UCSD-AML1 (cell line): ENCODE results near the gene MISP3.
A peak's percentile ranks its signal among the peaks of the same experiment; 100 is the strongest.

Experiments used
- DNase-seq: peaks from one replicate; lab custom pipeline; 2025; ENCODE audit not compliant: unreplicated experiment; lab: John Stamatoyannopoulos, UW

MISP3 gene

DNA sequence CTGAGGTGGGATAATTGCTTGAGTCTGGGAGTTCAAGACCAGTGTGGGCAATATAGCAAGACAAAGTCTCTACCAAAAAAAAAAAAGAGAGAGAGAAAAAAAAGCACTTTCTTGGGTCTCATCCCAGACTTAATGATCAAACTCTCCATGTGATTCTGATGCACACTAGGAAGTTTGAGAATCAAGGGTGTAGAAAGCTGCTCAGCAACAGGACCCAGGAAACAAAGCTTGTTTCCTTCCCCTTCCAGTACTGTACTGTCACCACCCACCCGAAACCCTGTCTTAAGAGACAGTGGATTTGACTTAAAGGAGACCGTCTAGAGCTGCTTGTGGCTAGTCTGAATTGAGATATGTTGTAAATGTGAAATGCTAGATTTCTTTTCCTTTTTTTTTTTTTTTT, 5.8 kb downstream of the MISP3 start:
- no peak for DNase-seq

DNA sequence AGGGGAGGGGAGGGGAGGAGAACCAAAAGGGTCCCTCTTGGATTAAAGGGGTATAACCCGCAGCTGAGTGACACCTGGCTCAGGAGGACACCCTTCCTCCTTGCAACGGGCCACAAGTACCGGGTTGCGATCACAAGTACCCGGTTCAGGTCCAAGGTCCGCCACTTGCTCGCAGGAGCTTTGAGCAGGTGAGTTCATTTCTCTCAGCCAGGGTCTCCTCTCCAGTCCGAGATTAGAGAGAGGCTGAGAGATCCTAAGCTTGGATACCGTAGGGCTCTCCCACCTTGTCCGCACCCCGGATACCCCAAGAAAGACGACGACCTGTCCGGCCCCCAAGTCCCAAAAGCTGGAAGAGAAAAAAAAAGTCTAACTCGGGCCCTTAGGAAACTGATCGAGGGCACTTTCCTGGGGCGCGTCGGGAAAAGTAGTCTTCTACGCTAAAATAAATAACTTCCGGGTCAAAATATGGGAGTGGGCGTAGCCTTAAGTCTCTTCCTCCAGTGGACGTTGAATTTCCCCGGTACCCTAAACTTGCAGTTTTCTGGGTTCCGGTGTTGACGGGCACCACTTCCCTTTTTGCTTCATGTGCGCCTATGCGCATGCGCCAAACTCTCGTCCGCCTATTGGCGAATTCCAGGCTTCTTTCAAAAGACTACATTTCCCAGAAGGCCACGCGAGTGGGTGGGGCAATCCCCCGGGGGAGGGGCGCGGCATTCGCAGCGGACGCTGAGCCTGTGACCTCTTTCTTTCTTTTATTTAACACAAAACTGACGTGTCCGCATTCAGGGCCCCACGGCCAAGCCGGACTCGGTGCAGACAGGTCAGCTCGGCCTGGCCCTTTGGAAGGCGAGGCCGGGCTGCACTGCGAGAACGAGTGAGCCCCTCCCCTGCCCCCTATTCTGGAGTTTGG, 8.6 kb downstream of the MISP3 start:
- peak; percentile 98 for DNase-seq

DNA sequence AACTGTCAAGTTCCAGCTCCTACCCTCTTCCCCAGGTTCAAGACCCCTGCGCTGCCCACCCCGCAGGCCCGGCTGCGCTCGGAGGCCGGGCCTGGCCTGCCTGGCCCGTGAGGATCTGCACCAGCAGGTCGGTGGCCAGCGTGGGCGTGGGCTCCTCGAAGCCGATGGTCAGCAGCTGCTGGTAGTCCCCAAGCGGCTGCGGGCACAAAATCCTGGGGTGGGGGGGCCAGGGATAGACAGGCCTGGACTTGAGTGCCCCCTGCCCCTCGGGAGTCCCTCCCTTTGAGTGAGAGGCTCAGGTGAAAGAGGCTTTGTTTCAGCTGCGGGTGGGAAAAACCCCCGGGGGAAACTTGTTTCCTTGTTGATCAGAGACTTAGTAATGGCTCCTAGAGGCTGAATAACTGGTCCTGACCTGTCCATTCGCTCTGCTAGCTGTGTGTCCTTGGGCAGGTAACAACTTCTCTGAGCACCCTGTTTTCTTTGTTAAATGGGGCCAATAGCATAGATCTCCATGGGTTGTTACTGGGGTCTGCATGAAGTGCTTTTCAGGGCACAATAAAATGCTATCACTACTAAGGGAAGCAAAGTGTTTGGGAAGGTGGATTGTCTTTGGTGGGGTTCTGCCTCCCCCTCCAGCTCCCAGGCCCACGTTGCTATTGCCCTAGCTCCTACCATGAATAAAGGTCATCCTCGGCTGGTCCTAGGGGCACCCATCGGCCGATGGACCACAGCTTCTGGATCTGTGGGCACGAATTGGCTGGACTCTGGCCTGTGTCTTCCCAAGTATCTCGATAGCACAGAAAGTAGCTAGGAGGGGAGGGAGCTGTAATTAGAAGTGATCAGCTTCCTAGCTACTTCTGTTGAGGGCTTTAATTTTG, 9.4 kb downstream of the MISP3 start:
- DNase-seq = no peak

DNA sequence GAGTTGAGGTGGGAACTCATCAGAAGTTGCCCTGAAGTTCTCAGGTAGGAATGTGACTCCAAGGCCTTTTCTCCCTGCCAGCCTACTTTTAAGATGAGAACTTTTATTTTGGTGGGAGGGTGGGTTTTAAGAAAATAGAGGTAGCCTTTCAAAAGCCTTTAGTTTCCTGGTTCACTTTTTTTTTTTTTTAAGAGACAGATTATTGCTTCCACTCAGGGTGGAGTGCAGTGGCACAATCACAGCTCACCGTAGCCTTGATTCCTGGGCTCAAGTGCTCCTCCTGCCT, 10.0 kb downstream of the MISP3 start:
- DNase-seq = no peak

DNA sequence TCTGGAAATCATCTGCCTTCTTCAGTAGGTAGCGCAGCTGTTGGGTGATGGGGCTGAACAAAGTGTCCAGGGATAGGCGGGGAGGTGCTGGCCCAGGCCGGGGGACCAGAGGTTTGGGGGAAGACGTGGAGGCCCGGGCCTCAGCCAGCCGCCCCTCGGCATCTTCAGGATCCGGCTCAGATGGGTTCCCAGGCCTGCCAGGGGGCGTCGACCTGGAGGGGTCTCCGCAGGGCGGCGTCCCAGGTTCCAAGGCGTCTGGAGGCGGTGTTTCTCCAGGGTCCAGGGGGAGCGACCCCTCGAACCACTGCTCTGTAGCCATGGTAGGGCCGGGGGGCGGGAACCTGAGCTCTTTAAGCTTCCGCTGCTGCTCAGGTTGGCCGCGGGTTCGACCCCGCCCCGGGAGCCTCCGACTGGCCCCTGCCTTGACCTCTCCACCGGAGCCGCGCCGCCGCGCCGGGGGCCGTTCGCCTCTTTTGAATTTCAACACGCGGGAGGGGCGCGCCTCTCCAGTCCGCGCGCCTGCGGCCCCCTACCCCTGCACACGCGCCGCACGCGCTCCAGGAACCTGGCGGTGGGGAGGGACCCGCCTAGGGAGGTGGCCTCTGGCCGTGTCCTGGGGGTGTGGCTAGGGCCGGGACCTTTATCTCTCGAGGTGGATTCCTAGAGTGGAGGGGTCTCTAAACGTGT, 12.9 kb downstream of the MISP3 start, which contains the start of gene C19orf67:
Gene C19orf67 (minus strand): TSS at position 475 of the 687 bp plus-strand sequence. CDS start 156 bp downstream, at position 319.
- DNase-seq = no peak

DNA sequence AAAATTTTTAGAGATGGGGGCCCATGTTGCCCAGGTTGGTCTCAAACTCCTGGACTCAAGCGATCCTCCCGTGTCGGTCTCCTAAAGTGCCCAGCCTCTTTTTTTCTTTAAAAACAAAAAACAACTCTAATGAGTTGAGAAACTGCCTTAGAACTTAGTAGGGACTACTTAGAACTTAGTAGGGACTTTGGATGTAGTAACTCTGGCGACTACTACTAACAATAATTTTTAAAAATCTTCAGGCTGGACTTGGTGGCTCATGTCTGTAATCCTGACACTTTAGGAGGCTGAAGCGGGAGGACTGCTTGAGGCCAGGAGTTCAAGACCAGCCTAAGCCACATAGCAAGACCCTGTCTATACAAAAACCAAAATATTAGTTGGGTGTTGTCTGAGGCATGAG, 13.5 kb downstream of the MISP3 start:
- DNase-seq = no peak

DNA sequence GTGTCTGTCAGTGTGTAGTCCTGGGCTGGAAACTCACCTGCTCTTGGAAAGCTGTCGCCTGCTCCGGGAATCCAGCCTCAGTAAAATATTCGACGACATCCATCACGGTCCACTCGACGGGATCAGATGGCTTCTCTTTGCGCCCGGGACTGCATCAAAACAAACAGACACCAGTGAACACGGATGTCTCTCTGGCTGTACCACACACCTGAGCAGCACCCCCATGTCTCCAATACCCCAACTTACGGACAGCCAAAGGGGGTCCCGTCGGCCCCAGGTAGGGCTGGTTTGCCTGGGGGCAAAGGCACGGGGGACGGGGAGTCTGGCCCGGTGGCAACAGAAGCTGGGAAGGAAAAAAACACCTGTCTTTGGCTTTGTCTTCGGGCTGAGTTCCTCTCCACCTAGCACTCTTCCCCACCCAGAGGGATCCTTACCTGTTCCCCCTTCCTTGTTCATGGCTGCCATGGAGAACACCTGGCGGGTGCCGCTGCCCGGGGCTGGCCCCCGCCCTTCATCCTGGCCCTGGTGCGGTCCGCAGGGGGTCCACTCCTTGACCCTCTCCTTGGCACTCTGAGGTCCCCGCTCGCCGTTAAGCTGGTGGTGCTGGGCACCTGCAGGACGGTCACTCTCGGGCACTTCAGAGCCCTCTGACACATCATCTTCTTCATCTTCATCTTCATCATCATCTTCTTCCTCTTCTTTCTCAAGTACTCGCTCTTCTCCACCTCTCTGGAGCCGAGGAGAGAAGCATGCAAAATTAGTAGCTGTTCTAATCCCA, 16.2 kb downstream of the MISP3 start:
- no peak for DNase-seq

DNA sequence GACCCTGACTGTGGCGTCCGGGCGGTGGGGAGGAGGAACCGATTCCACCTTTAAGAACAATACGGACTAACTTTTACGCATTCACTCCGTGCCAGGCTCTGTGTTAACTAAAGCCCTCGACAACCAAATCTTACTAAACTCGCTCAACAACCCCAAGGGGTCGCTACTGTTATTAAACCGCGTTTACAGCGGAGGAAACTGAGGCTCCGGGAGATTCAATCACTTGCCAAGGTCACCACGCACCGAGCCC, 16.8 kb downstream of the MISP3 start:
- no peak for DNase-seq

DNA sequence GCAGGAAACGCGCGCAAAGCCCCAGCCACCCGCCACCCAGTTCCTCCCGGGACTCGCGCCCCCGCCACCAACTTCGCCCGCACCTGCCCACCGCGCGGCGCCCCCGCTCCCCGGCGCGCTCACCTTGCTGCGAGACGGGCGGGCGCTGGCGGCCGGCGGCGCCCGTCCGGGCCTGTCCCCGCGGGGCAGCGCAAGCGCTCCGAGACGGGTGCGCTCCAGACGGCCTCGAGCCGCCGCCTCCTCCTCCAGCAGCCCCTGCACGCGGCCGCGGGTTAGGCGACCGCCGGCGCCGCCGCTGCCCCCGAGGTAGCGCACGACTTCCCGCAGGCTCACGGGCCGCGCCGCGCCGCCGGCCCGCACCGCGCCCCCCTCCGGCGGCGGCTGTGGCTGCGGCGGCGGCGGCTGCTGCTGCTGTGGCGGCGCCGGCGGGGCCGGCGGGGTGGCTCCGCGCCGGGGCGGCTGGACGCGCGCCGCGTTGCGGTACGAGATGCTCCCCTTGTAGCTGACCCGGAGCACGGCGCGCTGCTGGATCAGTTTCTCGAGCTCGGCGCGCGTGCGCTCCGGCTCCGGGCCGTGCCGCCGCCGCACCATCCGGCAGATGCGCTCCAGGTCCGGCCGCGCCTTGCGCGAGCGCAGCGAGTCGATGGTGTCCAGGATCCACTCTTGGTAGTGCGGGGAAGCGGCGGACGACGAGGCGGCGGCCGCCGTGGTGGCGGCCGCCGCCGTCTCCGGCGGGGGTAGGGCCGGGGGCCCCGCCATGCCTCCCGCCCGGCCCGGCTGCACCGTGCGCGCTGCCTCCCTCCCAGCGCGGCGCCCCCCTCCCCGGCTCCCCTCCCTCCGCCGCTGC, 17.3 kb downstream of the MISP3 start:
- peak; percentile 58 for DNase-seq

DNA sequence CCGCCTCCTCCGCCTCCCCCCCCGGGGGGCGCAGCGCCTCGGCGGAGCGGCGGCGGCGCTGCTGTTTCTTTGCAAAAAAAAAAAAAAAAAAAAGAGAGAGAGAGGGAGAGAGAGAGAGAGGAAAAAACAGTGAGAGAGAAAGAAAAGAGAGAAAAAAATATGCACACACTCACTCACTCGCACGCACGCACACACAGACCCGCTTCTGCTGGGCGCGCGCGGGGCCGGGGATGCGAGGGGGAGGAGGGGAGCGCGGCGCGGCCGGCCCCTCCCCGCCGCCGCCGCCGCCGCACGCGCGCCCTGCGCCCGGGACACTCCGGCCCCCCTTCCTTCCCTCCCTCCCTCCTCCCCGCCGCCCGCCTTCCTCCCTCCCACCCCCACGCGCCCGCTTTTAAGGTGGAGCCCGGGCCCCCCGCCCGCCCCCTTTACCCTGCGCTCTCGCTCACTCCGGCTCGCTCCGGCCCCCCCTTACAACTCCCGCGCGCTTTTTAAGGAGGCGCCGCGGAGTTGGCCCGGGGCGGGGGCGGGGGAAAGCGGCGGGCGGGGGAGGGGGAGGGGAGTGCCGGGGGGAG, 18.0 kb downstream of the MISP3 start, which contains the start of gene SAMD1:
Gene SAMD1 (minus strand): TSS at position 243 of the 572 bp plus-strand sequence.
- DNase-seq = peak; percentile 89

DNA sequence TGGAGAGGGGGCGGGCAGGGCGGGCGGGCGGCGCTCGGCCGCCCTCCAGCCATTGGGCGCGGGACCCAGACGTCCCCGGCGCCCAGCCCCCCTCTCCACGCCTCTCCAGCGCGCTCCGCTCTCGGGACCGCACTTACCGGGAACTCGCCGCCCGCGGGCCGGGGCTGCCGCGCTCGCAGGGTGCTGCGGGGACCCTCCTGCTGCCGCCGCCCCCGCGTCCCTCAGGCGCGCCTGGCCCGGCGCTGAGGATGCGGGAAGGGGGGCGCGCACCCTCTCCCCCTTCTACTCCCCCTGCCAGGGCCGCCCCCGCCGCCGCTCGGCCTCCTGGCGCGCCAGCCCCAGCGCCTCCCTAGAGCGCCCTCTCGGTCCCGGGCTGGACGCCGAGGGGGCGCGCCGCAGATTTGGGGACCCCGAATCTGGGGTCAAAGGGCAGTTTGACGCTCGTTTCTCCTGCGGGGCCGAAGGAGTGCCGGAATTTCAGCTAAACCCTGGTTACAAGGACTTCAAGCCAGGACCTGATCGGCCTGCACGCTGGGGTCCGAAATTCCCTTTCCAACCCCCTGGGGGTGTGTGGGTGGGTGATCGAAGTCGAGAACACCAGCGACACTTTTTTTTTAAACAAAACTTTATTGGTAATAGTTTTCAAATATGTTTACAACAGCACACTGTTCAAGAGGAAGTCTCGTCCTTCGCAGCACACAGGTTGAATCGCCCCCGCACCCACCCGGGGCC, 18.7 kb downstream of the MISP3 start:
- peak; percentile 89 for DNase-seq

DNA sequence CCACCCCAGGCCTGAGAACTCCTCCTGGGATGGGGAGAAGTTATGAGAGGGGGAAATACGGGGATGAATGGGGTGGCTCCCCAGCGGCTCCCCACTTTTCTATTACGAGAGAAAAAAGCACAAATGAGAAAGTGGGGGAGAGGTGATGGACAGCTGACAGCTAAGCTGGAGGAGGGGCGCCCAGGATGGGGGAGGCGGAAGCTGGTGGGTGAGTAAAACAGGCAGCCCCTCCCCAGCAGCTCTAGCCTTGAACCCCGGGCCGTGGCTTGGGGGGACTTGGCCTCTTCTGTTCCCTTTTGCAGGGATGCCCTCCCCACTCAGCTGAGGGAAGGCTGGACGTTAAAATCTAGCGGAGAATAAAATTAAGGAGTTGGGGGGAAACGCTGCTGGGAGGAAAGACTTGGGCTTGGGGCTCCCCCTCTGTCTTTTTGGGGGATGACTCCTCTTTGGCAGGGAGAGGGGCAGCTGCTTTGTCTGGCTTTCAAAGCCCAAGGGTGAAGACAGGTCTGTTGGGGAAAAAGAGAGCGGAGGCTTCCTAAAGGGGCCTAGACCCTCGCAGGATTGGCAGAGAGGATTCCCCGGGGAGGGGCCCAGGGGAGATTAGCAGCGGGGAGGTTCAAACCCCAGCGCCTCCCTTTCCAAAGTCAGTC, 19.4 kb downstream of the MISP3 start:
- DNase-seq = no peak

DNA sequence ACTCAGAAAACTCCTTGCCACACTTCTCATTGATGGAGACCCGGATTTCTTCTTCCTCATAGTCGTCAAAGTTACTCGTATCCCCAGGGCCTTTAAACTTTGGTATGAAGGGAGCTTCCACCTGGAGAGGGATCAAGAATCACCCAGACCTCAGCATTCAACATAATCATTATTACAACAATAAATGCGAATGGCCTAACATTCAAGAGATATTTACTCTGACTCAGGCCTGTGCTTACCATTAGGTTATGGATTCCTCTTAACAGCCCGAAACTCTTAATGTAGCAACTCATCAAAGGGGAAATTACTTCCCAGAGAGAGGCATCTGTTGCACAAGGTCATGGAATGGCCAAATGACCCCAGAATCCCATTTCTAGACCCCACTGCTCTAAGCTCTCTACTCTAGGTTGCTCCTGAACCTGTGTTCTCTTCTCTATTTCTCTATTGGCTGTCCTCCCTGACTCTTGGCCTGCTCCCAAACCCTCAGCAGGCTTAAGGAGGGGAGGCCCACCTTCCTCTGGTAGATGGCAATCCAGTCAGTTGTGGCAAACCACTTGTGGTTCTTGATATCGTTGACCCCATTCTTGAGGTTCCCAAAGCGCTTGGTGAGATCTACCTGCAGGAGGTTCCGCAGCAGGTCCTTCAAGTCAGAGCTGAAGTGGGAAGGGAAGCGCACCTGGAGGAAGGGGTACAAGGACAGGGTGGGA, 20.7 kb downstream of the MISP3 start:
- DNase-seq = no peak

DNA sequence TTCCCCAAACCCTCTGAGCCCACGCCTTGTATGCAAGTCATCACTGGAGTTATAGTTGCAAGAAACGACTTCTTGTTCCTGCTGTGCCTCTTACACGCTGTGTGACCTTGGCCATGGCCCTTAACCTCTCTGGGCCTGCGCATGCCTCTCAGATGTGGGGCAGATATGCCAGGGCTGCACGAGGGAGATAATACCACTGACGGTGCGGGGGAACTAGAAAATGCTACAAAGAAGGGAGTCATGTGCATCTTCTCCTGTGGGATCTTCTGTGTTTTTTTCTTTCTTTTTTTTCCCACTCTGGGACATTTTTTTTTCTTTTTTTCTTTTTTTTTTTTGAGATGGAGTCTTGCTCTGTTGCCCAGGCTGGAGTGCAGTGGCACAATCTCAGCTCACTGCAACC, 22.3 kb downstream of the MISP3 start:
- DNase-seq = no peak

DNA sequence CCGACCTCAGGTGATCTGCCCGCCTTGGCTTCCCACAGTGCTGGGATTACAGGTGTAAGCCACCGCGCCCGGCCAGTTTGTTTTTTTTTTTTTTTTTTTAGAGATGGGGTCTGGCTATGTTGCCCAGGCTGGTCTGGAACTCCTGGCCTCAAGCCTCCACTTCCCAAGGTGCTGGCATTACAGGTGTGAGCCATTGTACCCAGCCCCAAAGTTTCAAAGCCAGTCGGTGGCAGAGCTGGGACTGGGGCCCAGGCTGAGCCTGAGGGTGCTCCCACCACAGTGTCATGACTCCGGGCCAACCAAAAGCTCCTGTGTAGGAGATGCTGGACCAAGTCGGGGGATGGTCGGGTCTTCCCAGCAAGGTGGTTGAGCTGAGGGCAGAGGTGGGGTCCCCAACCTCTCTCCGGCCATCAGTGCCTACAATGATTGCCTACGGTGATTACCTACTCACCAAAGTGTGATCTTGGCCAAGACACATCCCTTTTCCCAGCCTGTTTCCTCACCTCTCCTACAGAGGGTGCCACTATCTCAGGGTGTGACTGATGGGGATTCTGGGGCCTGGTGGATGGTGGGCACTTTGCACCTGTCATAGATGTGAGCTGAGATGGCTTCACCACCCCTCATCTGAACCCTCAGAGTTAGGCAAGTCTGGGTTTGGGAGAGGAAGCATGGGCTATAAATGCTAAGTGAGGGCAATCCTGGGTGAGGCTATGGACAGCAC, 23.8 kb downstream of the MISP3 start:
- no peak for DNase-seq

DNA sequence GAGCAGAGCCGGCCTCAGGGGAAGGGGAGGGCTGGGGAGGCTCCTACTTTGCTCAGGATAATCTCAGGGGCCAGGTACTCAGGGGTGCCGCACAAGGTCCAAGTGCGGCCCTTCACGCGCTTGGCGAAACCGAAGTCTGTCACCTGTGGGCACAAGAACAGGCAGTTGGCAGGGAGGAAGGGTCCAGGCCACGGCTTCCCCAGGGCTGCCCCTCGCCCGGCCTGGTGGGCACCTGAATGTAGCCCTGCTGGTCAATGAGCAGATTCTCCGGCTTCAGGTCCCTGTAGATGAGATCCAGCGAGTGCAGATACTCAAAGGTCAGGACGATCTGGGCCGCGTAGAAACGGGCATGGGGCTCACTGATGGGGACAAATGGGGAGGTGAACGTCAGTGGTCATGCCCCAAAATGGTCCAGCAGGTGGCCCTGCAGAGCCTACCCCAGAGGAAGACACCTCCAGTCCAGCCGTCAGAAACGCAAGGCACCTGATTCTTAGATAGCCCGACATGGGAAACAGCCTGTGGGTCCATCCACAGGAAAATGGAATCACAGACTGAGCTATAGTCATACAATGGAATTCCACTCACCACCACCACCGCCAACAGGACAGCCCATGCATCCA, 25.1 kb downstream of the MISP3 start:
- no peak for DNase-seq

DNA sequence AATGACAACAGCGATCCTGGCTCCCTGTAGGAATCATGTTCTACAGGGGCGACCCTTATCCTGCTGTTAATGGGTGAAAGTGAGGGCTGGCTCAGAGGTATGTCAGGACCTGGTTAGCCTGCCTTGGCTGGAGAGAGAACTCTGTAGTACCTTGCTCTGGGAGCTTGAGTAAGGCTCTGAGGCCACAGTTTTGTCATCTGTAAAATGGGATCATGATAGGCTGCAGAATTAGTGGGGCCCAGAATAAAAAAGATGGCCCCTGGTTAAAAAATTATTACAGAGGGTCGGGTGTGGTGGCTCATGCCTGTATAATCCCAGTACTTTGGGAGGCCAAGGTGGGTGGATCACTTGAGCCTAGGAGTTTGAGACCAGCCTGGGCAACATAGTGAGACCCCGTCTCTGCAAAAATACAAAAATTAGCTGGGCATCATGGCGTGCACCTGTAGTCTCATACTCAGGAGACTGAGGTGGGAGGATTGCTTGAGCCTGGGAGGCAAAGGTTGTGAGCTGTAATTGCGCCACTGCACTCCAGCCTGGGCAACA, 28.5 kb downstream of the MISP3 start:
- no peak for DNase-seq
